G401 (cell line): ENCODE data around the gene DDX51. TPM values are rescaled to one million over a fixed set of nuclear protein-coding genes. Genes with fewer than 3 reads are reported as not detected.

ENCODE experiments used
- DNase-seq: peaks from one replicate; pipeline ENCODE4 v3.0.0-alpha.2; 2015; ENCODE audit warnings: low spot score
- in situ Hi-C: cut with HindIII; loops from 2 replicates; pipeline ENCODE4 v1.10.0; 2016; ENCODE audit warnings: low sequenced_read_pairs, mixed read lengths
- total RNA-seq: library from RNA; depleted of rRNA; stranded (reverse); fragments of >200 nt; shearing (Covaris generic); gene quantifications from 2 replicates; pipeline ENCODE4 v1.2.3, GENCODE V29; 2014; rRNA removed

The DDX51 gene
- total RNA-seq, 1 experiment from 2014 or later: 28.9 TPM

DNA sequence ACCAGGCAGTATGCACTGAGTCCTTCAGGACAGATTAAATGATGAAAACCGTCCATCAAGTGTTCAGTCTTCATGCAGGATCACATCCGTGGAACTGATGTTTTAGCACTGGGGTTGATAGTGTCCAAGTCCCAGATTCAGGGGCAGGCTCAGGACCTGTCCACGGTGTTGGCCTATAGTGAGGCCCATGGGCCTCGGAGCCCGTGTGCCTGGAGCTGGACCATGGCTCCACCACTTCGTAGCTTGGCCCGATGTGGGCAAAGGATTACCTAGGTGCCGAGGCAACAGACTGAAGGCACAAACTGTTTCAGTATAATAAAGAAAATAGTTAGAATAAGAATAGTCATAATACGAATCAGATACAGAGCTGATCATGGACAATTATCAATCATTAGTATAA, 41.8 kb downstream of the DDX51 start:
- DNase-seq: no peak
- in situ Hi-C loops: no loop called here

DNA sequence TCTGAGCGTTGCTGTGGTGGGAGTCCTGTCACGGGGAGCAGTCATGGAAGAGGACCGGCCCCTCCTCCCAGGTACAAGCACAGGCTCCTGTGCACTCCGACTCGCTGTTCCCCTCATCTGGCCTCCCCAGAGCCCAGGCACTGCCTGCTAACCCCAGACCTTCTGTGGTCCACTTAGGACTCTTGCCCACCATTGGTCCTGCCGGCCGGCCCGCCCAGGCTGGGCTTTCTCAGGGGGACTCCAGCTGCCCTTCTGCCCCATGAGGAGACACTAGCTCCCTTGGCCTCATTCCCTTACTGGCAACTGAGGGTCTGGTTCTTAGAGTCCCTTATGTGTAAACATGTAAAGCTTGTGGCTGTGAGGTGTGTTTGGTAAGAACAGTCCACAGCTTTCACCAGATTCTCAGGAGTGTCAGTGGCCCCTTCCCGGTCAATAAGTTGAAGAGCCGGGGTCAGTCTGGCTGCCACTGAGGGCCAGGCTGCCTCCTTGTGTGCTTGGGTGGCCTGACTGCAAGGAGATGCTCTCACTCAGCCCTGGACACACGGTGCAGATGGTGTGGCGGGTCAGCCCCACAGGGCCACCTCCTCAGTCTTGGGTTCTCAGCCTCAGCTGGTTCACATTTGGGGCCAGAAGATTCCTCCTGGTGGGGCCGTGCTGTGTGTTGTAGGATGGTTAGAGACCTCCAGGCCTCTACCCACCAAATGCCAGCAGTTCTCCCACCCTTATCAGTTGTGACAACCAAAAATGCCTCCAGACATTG, 43.6 kb downstream of the DDX51 start:
- DNase-seq: no peak
- in situ Hi-C loops: no loop called here

DNA sequence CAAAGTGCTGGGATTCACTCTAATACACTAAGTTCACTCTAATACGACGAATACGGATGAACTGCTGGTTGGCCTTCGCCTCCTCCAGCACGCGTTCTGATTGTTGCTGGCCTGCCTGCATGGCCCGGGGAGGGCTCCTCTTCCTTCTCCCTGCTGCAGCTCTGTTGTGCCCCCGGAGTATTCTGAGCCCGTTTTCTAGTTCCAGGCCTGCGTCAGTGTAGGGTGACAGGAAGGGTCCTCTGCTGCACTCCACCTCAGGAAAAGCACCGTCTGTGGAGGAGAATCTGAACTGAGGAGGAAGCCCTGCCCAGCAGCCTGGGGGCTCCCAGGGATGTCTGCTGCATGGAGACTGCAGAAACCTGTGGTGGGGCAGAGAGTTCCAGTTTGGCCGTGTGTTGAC, 44.4 kb downstream of the DDX51 start:
- in situ Hi-C loops: no loop called here
- DNase-seq: no peak

DNA sequence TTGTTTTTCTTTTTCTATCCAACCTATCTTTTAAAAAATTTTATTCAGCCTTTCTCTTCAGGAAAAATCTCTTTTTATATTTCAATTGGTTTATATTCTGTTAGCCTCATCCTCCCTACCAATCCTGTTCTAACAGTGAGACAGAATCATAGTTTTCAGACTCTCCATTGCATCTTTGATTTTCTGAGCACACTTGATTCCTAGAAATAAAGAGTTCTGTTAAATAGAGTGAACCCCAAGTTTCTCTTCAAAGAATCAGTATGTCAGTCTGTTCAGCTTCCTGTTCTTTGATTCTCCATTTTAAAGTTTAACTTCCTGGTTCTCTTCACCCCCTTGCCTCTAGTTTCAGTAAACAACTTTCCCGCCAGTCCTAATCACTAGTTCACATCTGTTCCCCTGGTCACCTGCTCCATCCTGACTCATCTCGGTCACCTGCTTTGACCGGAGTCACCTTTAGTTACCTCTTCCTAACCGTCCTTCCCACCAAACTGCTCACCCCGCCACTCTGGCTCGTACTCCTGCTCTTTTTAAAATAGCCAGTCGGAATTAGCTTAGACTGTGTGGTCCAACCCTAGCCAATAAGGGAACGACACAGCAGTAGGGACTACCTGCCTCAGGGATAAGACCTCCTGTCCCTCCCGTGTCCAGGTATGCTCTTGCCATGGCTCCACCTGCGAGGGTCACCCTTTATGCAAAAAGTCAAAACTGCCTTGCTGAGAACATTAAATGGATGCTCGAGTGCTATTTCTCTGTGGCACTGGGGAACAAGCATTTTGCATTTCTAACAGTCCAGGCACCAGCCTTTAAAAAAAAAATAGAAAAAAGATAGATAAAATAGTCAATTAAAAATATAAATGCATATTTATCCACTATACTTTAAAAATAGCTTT, 48.4 kb downstream of the DDX51 start:
- in situ Hi-C loops: no loop called here
- DNase-seq: no peak

DNA sequence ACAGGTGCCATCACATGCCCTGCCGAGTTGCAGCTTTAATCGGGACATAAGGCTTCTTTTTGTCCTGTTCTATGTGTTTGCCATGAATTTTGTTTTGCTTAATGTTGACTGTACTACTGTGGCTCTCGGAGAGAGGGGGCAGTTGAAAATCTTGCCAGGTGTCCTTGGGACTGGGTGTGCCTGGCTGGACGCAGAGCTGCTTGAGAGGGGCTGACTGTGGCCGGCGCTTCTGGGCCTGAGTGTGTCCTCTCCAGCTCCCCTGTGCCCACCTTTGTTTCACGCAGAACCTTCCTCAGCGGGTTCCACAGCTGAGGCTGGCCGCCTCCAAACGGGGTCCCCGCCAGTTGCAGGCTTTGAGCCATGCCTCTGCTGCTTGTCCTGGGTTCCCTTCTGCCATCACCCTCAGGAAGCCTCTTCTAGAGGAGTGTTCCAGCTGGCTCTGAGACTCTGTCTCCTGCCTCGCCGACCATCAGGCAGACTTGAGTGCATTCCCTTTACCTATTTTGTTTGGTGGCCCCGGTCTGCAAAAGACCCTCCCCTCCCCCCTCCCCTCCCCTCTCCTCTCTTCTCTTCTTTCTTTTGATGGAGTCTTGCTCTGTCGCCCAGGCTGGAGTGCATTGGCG, 49.7 kb downstream of the DDX51 start:
- DNase-seq: peak; percentile 62
- in situ Hi-C loops: no loop called here

DNA sequence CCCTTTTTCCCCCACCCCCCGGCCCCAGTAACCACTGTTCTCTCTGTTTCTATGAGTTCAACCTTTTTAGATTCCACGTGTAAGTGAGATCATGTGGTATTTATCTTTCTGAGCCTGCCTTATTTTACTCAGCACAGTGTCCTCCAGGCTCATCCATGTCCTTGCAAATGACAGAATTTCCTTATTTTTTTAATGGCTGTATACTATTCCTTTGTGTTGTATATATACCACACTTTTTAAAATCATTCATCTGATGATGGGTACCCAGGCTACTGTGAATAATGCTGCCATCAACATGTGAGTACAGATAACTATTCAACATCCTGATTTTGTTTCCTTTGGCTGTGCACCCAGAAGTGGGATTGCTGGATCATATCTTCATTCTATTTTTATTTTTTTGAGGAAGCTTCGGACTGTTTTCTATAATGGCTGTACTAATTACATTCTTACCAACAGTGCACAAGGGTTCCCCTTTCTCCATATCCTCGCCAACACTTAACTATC, 54.7 kb downstream of the DDX51 start:
- in situ Hi-C loops: no loop called here
- DNase-seq: no peak

Other genes with a start within 250 kb of the DDX51 start
- gene ULK1, start 249.7 kb downstream of the DDX51 start, total RNA-seq: 2.3 and 11.1 TPM in 2 replicates
- 44.6 and 61.3 TPM in 2 replicates for gene PUS1, start 215.0 kb downstream of the DDX51 start, total RNA-seq
- gene EP400, start 194.4 kb downstream of the DDX51 start, total RNA-seq: 5.2 and 5.5 TPM in 2 replicates
- gene NOC4L, start 138 bp upstream of the DDX51 start, total RNA-seq: 40.0 and 44.1 TPM in 2 replicates
- gene GALNT9, start 185.3 kb upstream of the DDX51 start, total RNA-seq: 0.10 TPM in 1 of 2 replicates, not detected in the other